ENCODE measurements around the gene SENP6.

GRCh38 chr6:75608956-75609533 lies 7.4 kb downstream of the SENP6 start:
- TF ChIP-seq ZNF70 (CRISPR knock-in tag; IDR thresholded peaks at IDR 0.05) = no peak
- TF ChIP-seq ZNF8 (CRISPR knock-in tag; IDR thresholded peaks at IDR 0.05) = no peak
- TF ChIP-seq RARB (CRISPR knock-in tag; IDR thresholded peaks at IDR 0.05) = no peak
- TF ChIP-seq ZFP30 (CRISPR knock-in tag; IDR thresholded peaks at IDR 0.05) = no peak
- no peak for TF ChIP-seq PATZ1 (CRISPR knock-in tag; IDR thresholded peaks at IDR 0.05; ENCODE audit: borderline replicate concordance)
- TF ChIP-seq SNAI2 (CRISPR knock-in tag; IDR thresholded peaks at IDR 0.05) = no peak
- no peak for TF ChIP-seq ARNTL (CRISPR knock-in tag; IDR thresholded peaks at IDR 0.05; ENCODE audit: borderline replicate concordance, low read depth)
- no peak for TF ChIP-seq ESRRG (CRISPR knock-in tag; IDR thresholded peaks at IDR 0.05)
- TF ChIP-seq OSR1 (CRISPR knock-in tag; IDR thresholded peaks at IDR 0.05) = no peak
- no peak for TF ChIP-seq CREB5 (CRISPR knock-in tag; IDR thresholded peaks at IDR 0.05; ENCODE audit: low read depth)
- no peak for TF ChIP-seq ZNF565 (CRISPR knock-in tag; conservative IDR thresholded peaks at IDR 0.05; ENCODE audit: low read depth)
- no peak for TF ChIP-seq BACH2 (CRISPR knock-in tag; IDR thresholded peaks at IDR 0.05; ENCODE audit: borderline replicate concordance)
- no peak for TF ChIP-seq ZFP3 (CRISPR knock-in tag; IDR thresholded peaks at IDR 0.05)
- TF ChIP-seq ZC3H10 (CRISPR knock-in tag; IDR thresholded peaks at IDR 0.05) = no peak
